ENCODE data around the gene DGUOK.

DNA sequence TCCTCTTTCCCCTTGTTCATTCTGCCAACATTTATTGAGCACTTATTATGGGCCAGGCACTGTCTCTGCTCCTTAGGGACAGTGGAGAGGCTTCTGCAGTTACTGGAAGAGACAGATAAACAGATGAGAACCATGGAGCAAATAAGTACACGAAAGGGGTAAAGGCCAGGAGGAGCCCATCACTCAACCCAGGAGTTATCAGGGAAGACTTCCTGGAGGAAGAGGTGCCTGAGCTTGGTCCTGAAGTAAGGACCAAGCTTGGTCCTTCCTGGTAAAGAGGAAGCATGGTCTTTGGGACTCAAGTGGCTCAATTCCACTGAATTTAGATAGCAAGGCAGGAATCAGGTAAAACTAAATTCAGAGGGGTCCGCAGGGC lies 32.2 kb upstream of the DGUOK start:
- TF ChIP-seq ZNF274 (IDR thresholded peaks at IDR 0.05; ENCODE audit: low read depth, low read length) (no peak), SUZ12 (IDR thresholded peaks at IDR 0.05; ENCODE audit: extremely low read depth, insufficient read depth, insufficient read length) (no peak), YY1 (IDR thresholded peaks at IDR 0.05; ENCODE audit: insufficient read depth, insufficient read length) (no peak)

All from NT2/D1 (cell line).